ENCODE results near the gene PRPF38A.

DNA sequence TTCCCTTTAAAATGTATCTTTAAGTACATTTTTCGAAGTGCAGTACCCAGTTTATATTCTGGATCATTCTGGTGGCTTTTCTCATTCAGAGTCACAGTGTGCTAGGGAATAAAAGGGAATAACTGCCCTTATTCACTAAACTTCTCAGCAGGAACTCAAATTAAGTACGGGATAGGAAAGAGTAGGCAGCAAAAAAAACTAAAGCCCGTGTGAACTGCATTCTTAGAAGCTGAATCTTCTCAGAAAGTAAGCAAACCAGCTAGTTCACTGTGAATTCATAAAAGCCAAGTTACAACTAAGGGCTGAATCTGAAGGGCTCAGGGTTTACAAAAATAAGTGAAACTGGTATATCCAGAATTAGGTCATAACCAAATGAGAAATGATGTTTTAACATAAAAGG, 22.0 kb downstream of the PRPF38A start:
- no peak for TF ChIP-seq POLR2A (IDR thresholded peaks at IDR 0.05; ENCODE audit: low read depth, low read length)
- TF ChIP-seq, protein P1, sequence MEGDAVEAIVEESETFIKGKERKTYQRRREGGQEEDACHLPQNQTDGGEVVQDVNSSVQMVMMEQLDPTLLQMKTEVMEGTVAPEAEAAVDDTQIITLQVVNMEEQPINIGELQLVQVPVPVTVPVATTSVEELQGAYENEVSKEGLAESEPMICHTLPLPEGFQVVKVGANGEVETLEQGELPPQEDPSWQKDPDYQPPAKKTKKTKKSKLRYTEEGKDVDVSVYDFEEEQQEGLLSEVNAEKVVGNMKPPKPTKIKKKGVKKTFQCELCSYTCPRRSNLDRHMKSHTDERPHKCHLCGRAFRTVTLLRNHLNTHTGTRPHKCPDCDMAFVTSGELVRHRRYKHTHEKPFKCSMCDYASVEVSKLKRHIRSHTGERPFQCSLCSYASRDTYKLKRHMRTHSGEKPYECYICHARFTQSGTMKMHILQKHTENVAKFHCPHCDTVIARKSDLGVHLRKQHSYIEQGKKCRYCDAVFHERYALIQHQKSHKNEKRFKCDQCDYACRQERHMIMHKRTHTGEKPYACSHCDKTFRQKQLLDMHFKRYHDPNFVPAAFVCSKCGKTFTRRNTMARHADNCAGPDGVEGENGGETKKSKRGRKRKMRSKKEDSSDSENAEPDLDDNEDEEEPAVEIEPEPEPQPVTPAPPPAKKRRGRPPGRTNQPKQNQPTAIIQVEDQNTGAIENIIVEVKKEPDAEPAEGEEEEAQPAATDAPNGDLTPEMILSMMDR (IDR thresholded peaks at IDR 0.05; ENCODE audit: extremely low read depth in 1 of 2, insufficient read depth in 1 of 2, low read depth in 1 of 2, low read length in 2 of 2): no peak
- no peak for TF ChIP-seq JUN (IDR thresholded peaks at IDR 0.05; ENCODE audit: borderline replicate concordance, insufficient read depth, insufficient read length, low read depth)

Measured in endothelial cell of umbilical vein (primary cell).